ENCODE data around the gene KLHL42.

DNA sequence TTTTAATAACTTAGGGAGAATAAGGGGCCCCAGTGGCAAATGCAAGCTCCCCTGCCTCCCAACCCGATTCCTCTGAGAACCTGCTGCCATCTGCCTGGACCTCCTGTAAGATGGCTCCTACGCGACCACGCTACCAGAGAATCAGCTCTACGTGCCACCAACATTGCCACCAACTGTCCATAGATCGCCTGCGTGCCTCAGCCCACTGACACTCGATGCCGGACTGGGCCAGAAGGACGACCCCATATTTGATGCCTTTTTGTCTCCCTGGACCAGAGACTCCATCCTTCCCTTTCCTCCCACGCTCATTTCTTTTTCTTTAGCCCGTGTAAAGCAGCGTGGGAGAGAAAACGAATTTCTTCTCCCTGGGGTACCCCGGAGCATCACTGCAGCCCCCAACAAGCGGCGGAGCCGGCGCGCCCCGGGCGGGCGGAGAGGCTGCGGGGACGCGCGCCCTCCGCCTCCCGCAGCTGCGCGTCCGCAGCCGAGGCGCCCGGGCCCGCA lies 565 bp upstream of the KLHL42 start:
- TF ChIP-seq FOXM1 (IDR thresholded peaks at IDR 0.05; ENCODE audit: borderline replicate concordance, low read depth) (no peak), EP300 (IDR thresholded peaks at IDR 0.05; ENCODE audit: borderline replicate concordance) (no peak), EGR1 (IDR thresholded peaks at IDR 0.05) (no peak), NFIC (IDR thresholded peaks at IDR 0.05) (no peak), TAF1 (IDR thresholded peaks at IDR 0.05; ENCODE audit: low read depth) (no peak), CREB1 (IDR thresholded peaks at IDR 0.05; ENCODE audit: low read depth) (no peak), TEAD4 (IDR thresholded peaks at IDR 0.05) (no peak), YY1 (IDR thresholded peaks at IDR 0.05; ENCODE audit: low read depth) (peak; percentile 49), RAD21 (IDR thresholded peaks at IDR 0.05; ENCODE audit: low read depth) (no peak)

All from Ishikawa (cell line).